ENCODE results near the gene WDR6.

The WDR6 gene

DNA sequence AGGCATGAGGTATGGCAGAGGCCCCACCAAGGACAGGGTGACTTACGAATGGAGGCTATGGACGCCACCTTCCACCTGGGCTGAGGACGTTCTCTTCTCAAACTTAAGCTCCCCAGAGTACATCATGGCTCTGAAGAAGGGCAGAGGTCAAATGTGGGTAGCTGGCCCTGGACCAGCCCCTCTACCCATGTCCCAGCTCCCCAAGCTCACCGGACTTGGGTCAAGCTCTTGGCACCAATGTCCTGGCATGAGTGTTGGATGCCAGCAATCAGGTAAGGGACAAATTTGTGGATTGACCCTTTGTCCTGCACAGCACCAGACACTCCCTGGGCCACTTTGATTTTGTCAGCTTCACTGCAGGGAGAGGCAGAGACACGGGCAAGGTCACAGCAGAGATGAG, 17.3 kb downstream of the WDR6 start:
- Histone ChIP-seq H3K4me2 (no peak overlapping the region), H3K79me2 (ENCODE audit: insufficient read depth, low read depth) (peaks cover 50% of the 10 kb centered on the region; the same call in 1 of the 2 replicates), H3K4me3 (IDR thresholded peaks at IDR 0.05; ENCODE audit: insufficient read depth, low read depth, low read length) (no peak overlapping the region), H3K27ac (no peak overlapping the region), H3K9ac (no peak overlapping the region), H3K27me3 (ENCODE audit: insufficient read depth, low read depth) (no peaks in the 10 kb centered on the region), H3K4me1 (ENCODE audit: low read depth, poor library complexity, severe bottlenecking) (peaks cover 22% of the 10 kb centered on the region), H4K20me1 (ENCODE audit: insufficient read depth) (no peaks in the 10 kb centered on the region), H3K36me3 (ENCODE audit: insufficient read depth) (no peaks in the 10 kb centered on the region), H2AFZ (ENCODE audit: low read depth) (no peak overlapping the region)
- TF ChIP-seq, protein P1, sequence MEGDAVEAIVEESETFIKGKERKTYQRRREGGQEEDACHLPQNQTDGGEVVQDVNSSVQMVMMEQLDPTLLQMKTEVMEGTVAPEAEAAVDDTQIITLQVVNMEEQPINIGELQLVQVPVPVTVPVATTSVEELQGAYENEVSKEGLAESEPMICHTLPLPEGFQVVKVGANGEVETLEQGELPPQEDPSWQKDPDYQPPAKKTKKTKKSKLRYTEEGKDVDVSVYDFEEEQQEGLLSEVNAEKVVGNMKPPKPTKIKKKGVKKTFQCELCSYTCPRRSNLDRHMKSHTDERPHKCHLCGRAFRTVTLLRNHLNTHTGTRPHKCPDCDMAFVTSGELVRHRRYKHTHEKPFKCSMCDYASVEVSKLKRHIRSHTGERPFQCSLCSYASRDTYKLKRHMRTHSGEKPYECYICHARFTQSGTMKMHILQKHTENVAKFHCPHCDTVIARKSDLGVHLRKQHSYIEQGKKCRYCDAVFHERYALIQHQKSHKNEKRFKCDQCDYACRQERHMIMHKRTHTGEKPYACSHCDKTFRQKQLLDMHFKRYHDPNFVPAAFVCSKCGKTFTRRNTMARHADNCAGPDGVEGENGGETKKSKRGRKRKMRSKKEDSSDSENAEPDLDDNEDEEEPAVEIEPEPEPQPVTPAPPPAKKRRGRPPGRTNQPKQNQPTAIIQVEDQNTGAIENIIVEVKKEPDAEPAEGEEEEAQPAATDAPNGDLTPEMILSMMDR (conservative IDR thresholded peaks at IDR 0.05; ENCODE audit: low read depth, low read length) = no peak

DNA sequence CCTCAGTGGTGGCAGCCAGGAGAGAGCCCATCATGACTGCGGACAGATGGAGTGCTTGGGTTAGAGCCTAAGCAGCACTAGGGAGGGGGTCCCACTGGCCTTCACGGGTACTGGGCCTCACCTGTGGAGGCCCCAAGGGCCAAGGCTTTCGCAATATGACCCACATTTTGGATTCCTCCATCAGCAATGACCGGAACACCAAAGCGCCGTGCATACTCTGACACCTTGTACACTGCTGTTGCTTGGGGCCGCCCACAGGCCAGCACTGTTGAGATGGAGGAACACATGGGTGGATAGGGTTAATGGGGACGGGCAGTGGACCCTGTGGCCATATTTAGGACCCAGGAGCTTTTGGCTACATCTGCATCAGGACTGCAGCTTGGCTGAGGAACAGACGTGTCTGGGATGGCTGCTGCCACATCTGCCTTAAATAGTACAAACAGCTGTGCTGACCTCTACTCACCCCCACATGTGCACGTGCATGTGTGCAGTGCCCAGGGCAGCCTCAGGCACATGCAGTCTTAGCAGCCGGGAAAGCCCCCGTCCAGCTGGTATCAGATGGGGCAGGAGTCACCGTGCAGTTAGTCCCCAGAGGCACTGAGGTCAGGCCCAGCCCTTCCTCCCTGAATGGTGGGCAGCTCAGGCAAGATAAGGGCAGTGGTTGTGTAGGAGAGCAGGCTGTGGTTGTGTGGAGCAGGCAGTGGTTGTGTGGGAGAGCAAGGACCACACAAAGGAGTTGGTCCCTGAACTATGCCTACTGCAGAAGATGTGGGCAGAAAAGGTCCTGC, 18.0 kb downstream of the WDR6 start:
- H4K20me1 ChIP-seq (ENCODE audit: insufficient read depth) = no peaks in the 10 kb centered on the region
- H3K4me2 ChIP-seq = no peak overlapping the region
- no peaks in the 10 kb centered on the region for H3K36me3 ChIP-seq (ENCODE audit: insufficient read depth)
- no peak overlapping the region for H3K4me3 ChIP-seq (IDR thresholded peaks at IDR 0.05; ENCODE audit: insufficient read depth, low read depth, low read length)
- H3K27me3 ChIP-seq (ENCODE audit: insufficient read depth, low read depth) = no peaks in the 10 kb centered on the region
- H3K4me1 ChIP-seq (ENCODE audit: low read depth, poor library complexity, severe bottlenecking) = peaks cover 26% of the 10 kb centered on the region
- H3K79me2 ChIP-seq (ENCODE audit: insufficient read depth, low read depth) = peaks cover 45% of the 10 kb centered on the region; the same call in 1 of the 2 replicates
- TF ChIP-seq, protein P1 (conservative IDR thresholded peaks at IDR 0.05; ENCODE audit: low read depth, low read length) = no peak
- no peak overlapping the region for H2AFZ ChIP-seq (ENCODE audit: low read depth)
- H3K9ac ChIP-seq = no peak overlapping the region
- H3K27ac ChIP-seq = no peak overlapping the region

- Histone ChIP-seq H3K4me3 (IDR thresholded peaks at IDR 0.05; ENCODE audit: insufficient read depth, low read depth, low read length) (no peak overlapping the region), H3K4me2 (no peak overlapping the region)
Measured at GRCh38 chr3:49025793-49026520, 18.8 kb downstream of the WDR6 start.

DNA sequence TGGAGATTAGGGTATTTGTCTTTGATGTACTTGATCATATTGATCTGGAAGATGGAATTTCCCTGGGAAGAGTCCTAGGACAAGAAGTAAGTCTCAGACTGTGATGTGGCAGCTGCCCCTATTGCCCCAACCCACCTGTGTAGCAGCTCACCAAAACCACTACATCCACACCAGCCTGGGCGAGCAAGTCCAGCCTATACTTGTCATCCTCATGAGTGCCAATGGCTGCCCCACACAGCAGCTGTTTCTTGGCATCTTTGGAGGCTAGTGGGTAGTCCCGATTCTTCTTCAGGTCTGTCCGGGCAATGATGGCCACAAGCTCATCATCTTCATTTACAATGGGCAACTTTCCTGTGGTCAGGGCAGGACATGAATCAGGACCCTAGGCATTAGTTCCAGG, 19.3 kb downstream of the WDR6 start:
- H3K4me1 ChIP-seq (ENCODE audit: low read depth, poor library complexity, severe bottlenecking) = peaks cover 26% of the 10 kb centered on the region
- H3K27me3 ChIP-seq (ENCODE audit: insufficient read depth, low read depth) = no peaks in the 10 kb centered on the region
- H3K27ac ChIP-seq = no peak overlapping the region
- no peaks in the 10 kb centered on the region for H3K36me3 ChIP-seq (ENCODE audit: insufficient read depth)
- peaks cover 45% of the 10 kb centered on the region; the same call in 1 of the 2 replicates for H3K79me2 ChIP-seq (ENCODE audit: insufficient read depth, low read depth)
- no peak overlapping the region for H3K4me2 ChIP-seq
- no peaks in the 10 kb centered on the region for H4K20me1 ChIP-seq (ENCODE audit: insufficient read depth)
- no peak overlapping the region for H2AFZ ChIP-seq (ENCODE audit: low read depth)
- H3K4me3 ChIP-seq (IDR thresholded peaks at IDR 0.05; ENCODE audit: insufficient read depth, low read depth, low read length) = no peak overlapping the region
- H3K9ac ChIP-seq = no peak overlapping the region
- TF ChIP-seq, protein P1 (conservative IDR thresholded peaks at IDR 0.05; ENCODE audit: low read depth, low read length) = no peak

More at GRCh38 chr3:49025793-49026520, 18.8 kb downstream of the WDR6 start:
- H4K20me1 ChIP-seq (ENCODE audit: insufficient read depth) = no peaks in the 10 kb centered on the region
- H3K4me1 ChIP-seq (ENCODE audit: low read depth, poor library complexity, severe bottlenecking) = peaks cover 26% of the 10 kb centered on the region
- H3K79me2 ChIP-seq (ENCODE audit: insufficient read depth, low read depth) = peaks cover 45% of the 10 kb centered on the region; the same call in 1 of the 2 replicates
- H3K36me3 ChIP-seq (ENCODE audit: insufficient read depth) = no peaks in the 10 kb centered on the region
- TF ChIP-seq, protein P1 (conservative IDR thresholded peaks at IDR 0.05; ENCODE audit: low read depth, low read length) = no peak
- H2AFZ ChIP-seq (ENCODE audit: low read depth) = no peak overlapping the region
- no peaks in the 10 kb centered on the region for H3K27me3 ChIP-seq (ENCODE audit: insufficient read depth, low read depth)
- H3K27ac ChIP-seq = no peak overlapping the region
- H3K9ac ChIP-seq = no peak overlapping the region
